Measurements from ENCODE around the gene IZUMO1. TPM values are rescaled to one million over a fixed set of nuclear protein-coding genes. Genes with fewer than 3 reads are reported as not detected.
A peak's percentile ranks its signal among the peaks of the same experiment; 100 is the strongest.

IZUMO1 gene
- total and polyA plus RNA-seq, 2 of the 13 experiments (the other 11 are each of a cell fraction or from before 2014, with no cell fraction given): 0.07 to 0.22 TPM

- no peak for TF ChIP-seq ZBTB8A (CRISPR knock-in tag; IDR thresholded peaks at IDR 0.05; ENCODE audit: borderline replicate concordance, low read depth)
- no peak for TF ChIP-seq EHMT2 (IDR thresholded peaks at IDR 0.05; ENCODE audit: borderline replicate concordance, low read depth, low read length)
- no peak for TF ChIP-seq ZNF652 (CRISPR knock-in tag; IDR thresholded peaks at IDR 0.05; ENCODE audit: borderline replicate concordance, low read depth)
- TF ChIP-seq ZFP37 (CRISPR knock-in tag; IDR thresholded peaks at IDR 0.05; ENCODE audit: borderline replicate concordance): no peak
These were observed 1.3 kb downstream of the IZUMO1 start (continued) for GRCh38 chr19:48745208-48745995.

- ChIA-PET POLR2A (interaction anchor here (1.4 kb wide), 1 partner anchor 19 kb away, joined by 3 read pairs; no protein-coding TSS in a partner anchor), CTCF (ENCODE audit: low intra/inter-chr PET ratio, low total read pairs) (no interaction called here)
- Histone ChIP-seq H3K4me3 (replicated peaks in 1 of 3; ENCODE audit: insufficient read depth in 1 of 3, low read depth in 2 of 3, low read length in 3 of 3) (no peak overlapping the region), H3K36me3 (replicated peaks in 1 of 2; ENCODE audit: control insufficient read depth in 1 of 2, insufficient read depth in 2 of 2, low read length in 2 of 2) (no peaks in the 10 kb centered on the region), H3K79me2 (ENCODE audit: insufficient read depth, low read length) (no peaks in the 10 kb centered on the region), H3K9ac (ENCODE audit: insufficient read depth, low read depth, low read length) (no peak overlapping the region), H3K4me2 (ENCODE audit: low read depth, low read length) (peak overlapping the region; percentile 40; the same call in 1 of the 2 replicates), H3K9me3 (ENCODE audit: low read length) (no peaks in the 10 kb centered on the region), H2AFZ (ENCODE audit: low read length) (no peak overlapping the region), H4K20me1 (ENCODE audit: insufficient read depth, low read length) (no peaks in the 10 kb centered on the region), H3K27ac (ENCODE audit: extremely low read length, insufficient read depth, low read length) (no peak overlapping the region), H3K4me1 (ENCODE audit: insufficient read depth, low read length) (peaks cover 56% of the 10 kb centered on the region), H3K27me3 (ENCODE audit: control insufficient read depth in 1 of 2, insufficient read depth in 2 of 2, low read length in 2 of 2) (peaks cover 0 to 1% of the 10 kb centered on the region in 2 experiments; a peak in 1 of 5 replicates)
- FAIRE-seq (no peak), ATAC-seq (no peak), DNase-seq (ENCODE audit: low spot score) (no peak)
- WGBS (ENCODE audit: low lambda C conversion rate): 96% methylated on average over 8 of the region's 11 CpGs
- intact Hi-C loops (cut with micrococcal nuclease; ENCODE audit: unreplicated experiment) (no loop called here), in situ Hi-C loops (cut with HindIII; ENCODE audit: extremely low pct_ligation_motif_present, low pct_unique_long_range_greater_than_20kb) (no loop called here)
- BruUV-seq (replicated peaks): no TSS peak
- TF ChIP-seq STAT5B (CRISPR knock-in tag; IDR thresholded peaks at IDR 0.05) (no peak), PCBP1 (IDR thresholded peaks at IDR 0.05; ENCODE audit: borderline replicate concordance, low read depth, low read length) (no peak), ZNF609 (CRISPR knock-in tag; IDR thresholded peaks at IDR 0.05; ENCODE audit: borderline replicate concordance) (no peak), SOX6 (IDR thresholded peaks at IDR 0.05) (no peak), SOX6 (CRISPR knock-in tag; IDR thresholded peaks at IDR 0.05) (no peak), ZNF510 (CRISPR knock-in tag; IDR thresholded peaks at IDR 0.05; ENCODE audit: low read depth) (no peak), ARID2 (CRISPR knock-in tag; IDR thresholded peaks at IDR 0.05; ENCODE audit: borderline replicate concordance) (no peak), ZNF891 (CRISPR knock-in tag; IDR thresholded peaks at IDR 0.05) (no peak), ZBTB1 (CRISPR knock-in tag; IDR thresholded peaks at IDR 0.05; ENCODE audit: borderline replicate concordance) (no peak), MLXIP (CRISPR knock-in tag; IDR thresholded peaks at IDR 0.05; ENCODE audit: borderline replicate concordance) (no peak), ZNF224 (CRISPR knock-in tag; IDR thresholded peaks at IDR 0.05) (no peak)
These were observed 4.6 kb downstream of the IZUMO1 start for GRCh38 chr19:48742096-48742495.

Measured in HepG2 (cell line).